HepG2 (cell line): Measurements from ENCODE around the gene TNFRSF25. TPM values are rescaled to one million over a fixed set of nuclear protein-coding genes. Genes with fewer than 3 reads are reported as not detected.

Experiments used
- BORCS8-MEF2B ChIP-seq: sonication (generic); formaldehyde crosslinking; IDR thresholded peaks from 2 replicates; pipeline ENCODE4 v1.8.0; 2022; ENCODE audit warnings: mild to moderate bottlenecking, missing genetic modification reagents
- FIP1L1 ChIP-seq: fragments of 200-400 bp; formaldehyde crosslinking; IDR thresholded peaks from 2 replicates; pipeline ENCODE4 v1.6.1; 2018; ENCODE audit warnings: low read depth, mild to moderate bottlenecking, low read length, moderate library complexity, borderline replicate concordance; ENCODE audit not compliant: insufficient read depth
- FOXA1 ChIP-seq, 2 experiments: fragments of 450-650 bp in 1 of 2; sonication (generic) in 1 of 2; formaldehyde crosslinking in 1 of 2; IDR thresholded peaks; 2 replicates each; pipeline versions ENCODE4 v1.4.0 to v1.6.1; 2016 to 2020; ENCODE audit warnings: missing genetic modification reagents in 1 of 2
- HMG20A ChIP-seq: IDR thresholded peaks from 2 replicates; pipeline ENCODE4 v1.6.1; 2016; ENCODE audit warnings: borderline replicate concordance
- HNF4A ChIP-seq: sonication (generic); formaldehyde crosslinking; IDR thresholded peaks from 2 replicates; pipeline ENCODE4 v1.4.0; 2020; ENCODE audit warnings: missing genetic modification reagents
- KAT8 ChIP-seq: IDR thresholded peaks from 2 replicates; pipeline ENCODE4 v1.6.1; 2016; ENCODE audit warnings: missing genetic modification reagents, missing compliant biosample characterization
- KDM2A ChIP-seq: sonication (generic); formaldehyde crosslinking; IDR thresholded peaks from 2 replicates; pipeline ENCODE4 v1.4.0; 2020; ENCODE audit warnings: low read depth, missing genetic modification reagents, borderline replicate concordance
- MXD4 ChIP-seq: IDR thresholded peaks from 2 replicates; pipeline ENCODE4 v1.6.1; 2016; ENCODE audit warnings: mild to moderate bottlenecking, missing biosample characterization, missing genetic modification reagents
- POLR2AphosphoS2 ChIP-seq: IDR thresholded peaks from 2 replicates; pipeline ENCODE4 v1.6.1; 2011; ENCODE audit warnings: low read depth, low read length, improper control_type of control experiment
- SP2 ChIP-seq: sonication (generic); formaldehyde crosslinking; IDR thresholded peaks from 2 replicates; pipeline ENCODE4 v1.5.1; 2020; ENCODE audit warnings: mild to moderate bottlenecking, missing genetic modification reagents
- SRF ChIP-seq: IDR thresholded peaks from 2 replicates; pipeline ENCODE4 v1.6.1; 2011; ENCODE audit warnings: mild to moderate bottlenecking, low read depth, low read length, moderate library complexity
- ZBTB1 ChIP-seq: sonication (generic); formaldehyde crosslinking; IDR thresholded peaks from 2 replicates; pipeline ENCODE4 v1.4.0; 2020; ENCODE audit warnings: missing genetic modification reagents, borderline replicate concordance
- ZBTB33 ChIP-seq: sonication (generic); formaldehyde crosslinking; IDR thresholded peaks from 2 replicates; pipeline ENCODE4 v1.4.0; 2020; ENCODE audit warnings: missing genetic modification reagents
- ZBTB38 ChIP-seq: sonication (generic); formaldehyde crosslinking; IDR thresholded peaks from 2 replicates; pipeline ENCODE4 v1.5.1; 2020; ENCODE audit warnings: mild to moderate bottlenecking, missing genetic modification reagents
- ZFP90 ChIP-seq: sonication (generic); formaldehyde crosslinking; IDR thresholded peaks from 2 replicates; pipeline ENCODE4 v1.8.0; 2022; ENCODE audit warnings: missing genetic modification reagents, mild to moderate bottlenecking, inconsistent platforms, borderline replicate concordance
- ZNF282 ChIP-seq: fragments of 450-650 bp; IDR thresholded peaks from 2 replicates; pipeline ENCODE4 v1.6.1; 2018; ENCODE audit not compliant: partially characterized antibody
- ZNF30 ChIP-seq: sonication (generic); formaldehyde crosslinking; IDR thresholded peaks from 2 replicates; pipeline ENCODE4 v1.5.0; 2020; ENCODE audit warnings: mild to moderate bottlenecking, missing genetic modification reagents
- ZNF441 ChIP-seq: sonication (generic); formaldehyde crosslinking; IDR thresholded peaks from 2 replicates; pipeline ENCODE4 v1.7.0; 2021; ENCODE audit warnings: missing genetic modification reagents, borderline replicate concordance
- ZNF777 ChIP-seq: sonication (generic); formaldehyde crosslinking; IDR thresholded peaks from 2 replicates; pipeline ENCODE4 v1.4.0; 2020; ENCODE audit warnings: missing genetic modification reagents
- polyA plus RNA-seq, 8 experiments: library from polyadenylated mRNA; depleted of rRNA in 3 of 8; stranded (reverse) in 7 of 8; unstranded in 1 of 8; fragments of >200 nt; fragmentation: Illumina TruSeq in 4 of 8; extraction: Trizol in 4 of 8; gene quantifications; 2 replicates each; pipeline versions ENCODE4 v1.2.1 to v1.2.3, GENCODE V29; 2011 to 2016; ENCODE audit warnings: low read depth in 4 of 8, missing spikeins in 1 of 8, mixed read lengths in 1 of 8; ENCODE audit not compliant: insufficient read depth in 1 of 8
- total RNA-seq, 5 experiments: library from RNA; depleted of rRNA; stranded (reverse); fragments of >200 nt; fragmentation: Illumina TruSeq; extraction: Trizol; gene quantifications; 2 replicates each; pipeline ENCODE4 v1.2.3, GENCODE V29; 2016; ENCODE audit warnings: low read depth in 1 of 5
- TF ChIP-seq, protein P1 (sequence below): sonication (generic); formaldehyde crosslinking; IDR thresholded peaks from 2 replicates; pipeline ENCODE4 v1.4.0; 2020; ENCODE audit warnings: missing genetic modification reagents
- TF ChIP-seq, protein P2 (sequence below): sonication (generic); formaldehyde crosslinking; IDR thresholded peaks from 2 replicates; pipeline ENCODE4 v1.4.0; 2020; ENCODE audit warnings: mild to moderate bottlenecking, missing genetic modification reagents
- TF ChIP-seq, protein P3 (sequence below): sonication (generic); formaldehyde crosslinking; IDR thresholded peaks from 2 replicates; pipeline ENCODE4 v1.9.0; 2021; ENCODE audit warnings: missing genetic modification reagents, borderline replicate concordance

The TNFRSF25 gene
- total and polyA plus RNA-seq, 2 of the 13 experiments (the other 11 are each of a cell fraction or from before 2014, with no cell fraction given): 1.4 to 1.5 TPM

GRCh38 chr1:6512245-6512907, 46.4 kb upstream of the TNFRSF25 start (continued):
- TF ChIP-seq, protein P1, sequence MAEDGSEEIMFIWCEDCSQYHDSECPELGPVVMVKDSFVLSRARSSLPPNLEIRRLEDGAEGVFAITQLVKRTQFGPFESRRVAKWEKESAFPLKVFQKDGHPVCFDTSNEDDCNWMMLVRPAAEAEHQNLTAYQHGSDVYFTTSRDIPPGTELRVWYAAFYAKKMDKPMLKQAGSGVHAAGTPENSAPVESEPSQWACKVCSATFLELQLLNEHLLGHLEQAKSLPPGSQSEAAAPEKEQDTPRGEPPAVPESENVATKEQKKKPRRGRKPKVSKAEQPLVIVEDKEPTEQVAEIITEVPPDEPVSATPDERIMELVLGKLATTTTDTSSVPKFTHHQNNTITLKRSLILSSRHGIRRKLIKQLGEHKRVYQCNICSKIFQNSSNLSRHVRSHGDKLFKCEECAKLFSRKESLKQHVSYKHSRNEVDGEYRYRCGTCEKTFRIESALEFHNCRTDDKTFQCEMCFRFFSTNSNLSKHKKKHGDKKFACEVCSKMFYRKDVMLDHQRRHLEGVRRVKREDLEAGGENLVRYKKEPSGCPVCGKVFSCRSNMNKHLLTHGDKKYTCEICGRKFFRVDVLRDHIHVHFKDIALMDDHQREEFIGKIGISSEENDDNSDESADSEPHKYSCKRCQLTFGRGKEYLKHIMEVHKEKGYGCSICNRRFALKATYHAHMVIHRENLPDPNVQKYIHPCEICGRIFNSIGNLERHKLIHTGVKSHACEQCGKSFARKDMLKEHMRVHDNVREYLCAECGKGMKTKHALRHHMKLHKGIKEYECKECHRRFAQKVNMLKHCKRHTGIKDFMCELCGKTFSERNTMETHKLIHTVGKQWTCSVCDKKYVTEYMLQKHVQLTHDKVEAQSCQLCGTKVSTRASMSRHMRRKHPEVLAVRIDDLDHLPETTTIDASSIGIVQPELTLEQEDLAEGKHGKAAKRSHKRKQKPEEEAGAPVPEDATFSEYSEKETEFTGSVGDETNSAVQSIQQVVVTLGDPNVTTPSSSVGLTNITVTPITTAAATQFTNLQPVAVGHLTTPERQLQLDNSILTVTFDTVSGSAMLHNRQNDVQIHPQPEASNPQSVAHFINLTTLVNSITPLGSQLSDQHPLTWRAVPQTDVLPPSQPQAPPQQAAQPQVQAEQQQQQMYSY (CRISPR knock-in tag): no peak
- TF ChIP-seq ZNF30 (no peak), ZNF777 (CRISPR knock-in tag) (0 out of 2 replicates have a peak, but pooled peaks have one; percentile 17), ZNF441 (CRISPR knock-in tag) (no peak), POLR2AphosphoS2 (no peak), ZBTB33 (CRISPR knock-in tag) (no peak), ZBTB1 (CRISPR knock-in tag) (no peak), HNF4A (CRISPR knock-in tag) (peak; percentile 82), KDM2A (CRISPR knock-in tag) (no peak; the same call in 1 of the 2 replicates), ZBTB38 (CRISPR knock-in tag) (no peak), ZFP90 (no peak), BORCS8-MEF2B (CRISPR knock-in tag) (no peak), ZNF282 (no peak), KAT8 (CRISPR knock-in tag) (no peak), FOXA1 (IDR thresholded peaks at IDR 0.05) (no peak), FOXA1 (CRISPR knock-in tag; IDR thresholded peaks at IDR 0.05) (no peak), SRF (no peak), SP2 (CRISPR knock-in tag) (no peak), HMG20A (CRISPR knock-in tag) (no peak), MXD4 (CRISPR knock-in tag) (no peak), FIP1L1 (no peak)
- TF ChIP-seq, protein P2, sequence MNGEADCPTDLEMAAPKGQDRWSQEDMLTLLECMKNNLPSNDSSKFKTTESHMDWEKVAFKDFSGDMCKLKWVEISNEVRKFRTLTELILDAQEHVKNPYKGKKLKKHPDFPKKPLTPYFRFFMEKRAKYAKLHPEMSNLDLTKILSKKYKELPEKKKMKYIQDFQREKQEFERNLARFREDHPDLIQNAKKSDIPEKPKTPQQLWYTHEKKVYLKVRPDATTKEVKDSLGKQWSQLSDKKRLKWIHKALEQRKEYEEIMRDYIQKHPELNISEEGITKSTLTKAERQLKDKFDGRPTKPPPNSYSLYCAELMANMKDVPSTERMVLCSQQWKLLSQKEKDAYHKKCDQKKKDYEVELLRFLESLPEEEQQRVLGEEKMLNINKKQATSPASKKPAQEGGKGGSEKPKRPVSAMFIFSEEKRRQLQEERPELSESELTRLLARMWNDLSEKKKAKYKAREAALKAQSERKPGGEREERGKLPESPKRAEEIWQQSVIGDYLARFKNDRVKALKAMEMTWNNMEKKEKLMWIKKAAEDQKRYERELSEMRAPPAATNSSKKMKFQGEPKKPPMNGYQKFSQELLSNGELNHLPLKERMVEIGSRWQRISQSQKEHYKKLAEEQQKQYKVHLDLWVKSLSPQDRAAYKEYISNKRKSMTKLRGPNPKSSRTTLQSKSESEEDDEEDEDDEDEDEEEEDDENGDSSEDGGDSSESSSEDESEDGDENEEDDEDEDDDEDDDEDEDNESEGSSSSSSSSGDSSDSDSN (CRISPR knock-in tag): peak; percentile 26; the same call in 1 of the 2 replicates
- TF ChIP-seq, protein P3, sequence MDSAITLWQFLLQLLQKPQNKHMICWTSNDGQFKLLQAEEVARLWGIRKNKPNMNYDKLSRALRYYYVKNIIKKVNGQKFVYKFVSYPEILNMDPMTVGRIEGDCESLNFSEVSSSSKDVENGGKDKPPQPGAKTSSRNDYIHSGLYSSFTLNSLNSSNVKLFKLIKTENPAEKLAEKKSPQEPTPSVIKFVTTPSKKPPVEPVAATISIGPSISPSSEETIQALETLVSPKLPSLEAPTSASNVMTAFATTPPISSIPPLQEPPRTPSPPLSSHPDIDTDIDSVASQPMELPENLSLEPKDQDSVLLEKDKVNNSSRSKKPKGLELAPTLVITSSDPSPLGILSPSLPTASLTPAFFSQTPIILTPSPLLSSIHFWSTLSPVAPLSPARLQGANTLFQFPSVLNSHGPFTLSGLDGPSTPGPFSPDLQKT (CRISPR knock-in tag): no peak
